NK-92 (cell line): ENCODE measurements around the gene MGAT5.

Experiments used
- DNase-seq: peaks from one replicate; lab custom pipeline; 2025; ENCODE audit not compliant: unreplicated experiment; lab: John Stamatoyannopoulos, UW

The MGAT5 gene

GRCh38 chr2:134440336-134440909, 186.6 kb downstream of the MGAT5 start:
- DNase-seq: no peak

- DNase-seq: no peak
Observed at GRCh38 chr2:134441153-134441863, 187.4 kb downstream of the MGAT5 start.

GRCh38 chr2:134443814-134444480, 190.1 kb downstream of the MGAT5 start:
- no peak for DNase-seq

- no peak for DNase-seq
Observed at GRCh38 chr2:134445116-134445515, 191.2 kb downstream of the MGAT5 start.

GRCh38 chr2:134445985-134446382, 192.1 kb downstream of the MGAT5 start:
- no peak for DNase-seq

- DNase-seq: no peak
Observed at GRCh38 chr2:134446383-134447017, 192.6 kb downstream of the MGAT5 start.

- no peak for DNase-seq
Observed at GRCh38 chr2:134447669-134448068, 193.8 kb downstream of the MGAT5 start.

GRCh38 chr2:134448650-134449049, 194.8 kb downstream of the MGAT5 start:
- DNase-seq: no peak

- DNase-seq: no peak
Observed at GRCh38 chr2:134449157-134449556, 195.3 kb downstream of the MGAT5 start.

GRCh38 chr2:134449751-134450513, 196.1 kb downstream of the MGAT5 start:
- no peak for DNase-seq

- no peak for DNase-seq
Observed at GRCh38 chr2:134451347-134451630, 197.4 kb downstream of the MGAT5 start.

- no peak for DNase-seq
Observed at GRCh38 chr2:134452042-134452733, 198.3 kb downstream of the MGAT5 start.

GRCh38 chr2:134453476-134453875, 199.6 kb downstream of the MGAT5 start:
- no peak for DNase-seq

- DNase-seq: no peak
Observed at GRCh38 chr2:134453973-134454372, 200.1 kb downstream of the MGAT5 start.

GRCh38 chr2:134454426-134454825, 200.6 kb downstream of the MGAT5 start:
- no peak for DNase-seq

GRCh38 chr2:134454931-134455330, 201.1 kb downstream of the MGAT5 start:
- DNase-seq: no peak

- no peak for DNase-seq
Observed at GRCh38 chr2:134455426-134455825, 201.6 kb downstream of the MGAT5 start.

GRCh38 chr2:134457353-134457752, 203.5 kb downstream of the MGAT5 start:
- no peak for DNase-seq

GRCh38 chr2:134457765-134458472, 204.0 kb downstream of the MGAT5 start:
- no peak for DNase-seq

GRCh38 chr2:134458473-134458853, 204.6 kb downstream of the MGAT5 start:
- no peak for DNase-seq
